RWPE1 (cell line): ENCODE measurements around the gene LGI2.
"Not testable (repeated sequence)": the region's sequence is repeated elsewhere in the genome, so short reads cannot be mapped to it uniquely, and the experiment has no call there.

ENCODE experiments used
- CTCF ChIA-PET: fragments of 350-600 bp; sonication (Branson Sonifier 250); formaldehyde crosslinking; extraction: SDS; loops from one replicate; lab custom pipeline; 2021; lab: Yijun Ruan, JAX
- POLR2A ChIA-PET: fragments of 400-600 bp; formaldehyde crosslinking; extraction: SDS; loops from one replicate; lab custom pipeline; 2020; ENCODE audit warnings: antibody characterized with exemption; ENCODE audit not compliant: low non-redundant PET; lab: Yijun Ruan, JAX
- DNase-seq: peaks from one replicate; pipeline ENCODE4 v3.0.0; 2012; ENCODE audit warnings: low spot score
- H3K27ac ChIP-seq: fragments of 450-650 bp; 2 replicates; pipeline ENCODE4 v1.5.1; 2017
- TF ChIP-seq, protein P1 (sequence below): fragments of 450-650 bp; conservative IDR thresholded peaks from 2 replicates; pipeline ENCODE4 v1.5.1; 2017; ENCODE audit warnings: low read depth, mild to moderate bottlenecking

The LGI2 gene

DNA sequence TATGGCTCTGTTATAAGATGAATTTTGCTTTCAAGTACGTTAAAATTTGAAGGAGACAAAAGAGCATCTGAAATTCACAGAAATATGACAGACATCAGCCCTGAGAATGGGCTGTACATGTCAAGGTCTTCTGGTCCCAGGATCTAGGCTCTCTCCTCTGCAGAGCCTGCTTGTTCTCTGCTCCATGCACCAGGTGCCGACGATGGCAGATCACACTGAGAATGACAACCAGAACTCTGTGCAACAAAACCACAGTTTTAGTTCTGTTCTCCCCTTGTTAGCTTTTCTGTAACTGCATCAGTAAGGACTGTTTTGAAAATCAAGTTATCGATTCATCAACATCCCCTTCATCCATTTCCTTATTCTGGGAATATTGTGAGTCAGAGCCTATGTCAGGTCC is 30.9 kb upstream of the LGI2 start:
- CTCF ChIA-PET = no interaction called here
- POLR2A ChIA-PET = no interaction called here
- H3K27ac ChIP-seq = no peak overlapping the region
- TF ChIP-seq, protein P1, sequence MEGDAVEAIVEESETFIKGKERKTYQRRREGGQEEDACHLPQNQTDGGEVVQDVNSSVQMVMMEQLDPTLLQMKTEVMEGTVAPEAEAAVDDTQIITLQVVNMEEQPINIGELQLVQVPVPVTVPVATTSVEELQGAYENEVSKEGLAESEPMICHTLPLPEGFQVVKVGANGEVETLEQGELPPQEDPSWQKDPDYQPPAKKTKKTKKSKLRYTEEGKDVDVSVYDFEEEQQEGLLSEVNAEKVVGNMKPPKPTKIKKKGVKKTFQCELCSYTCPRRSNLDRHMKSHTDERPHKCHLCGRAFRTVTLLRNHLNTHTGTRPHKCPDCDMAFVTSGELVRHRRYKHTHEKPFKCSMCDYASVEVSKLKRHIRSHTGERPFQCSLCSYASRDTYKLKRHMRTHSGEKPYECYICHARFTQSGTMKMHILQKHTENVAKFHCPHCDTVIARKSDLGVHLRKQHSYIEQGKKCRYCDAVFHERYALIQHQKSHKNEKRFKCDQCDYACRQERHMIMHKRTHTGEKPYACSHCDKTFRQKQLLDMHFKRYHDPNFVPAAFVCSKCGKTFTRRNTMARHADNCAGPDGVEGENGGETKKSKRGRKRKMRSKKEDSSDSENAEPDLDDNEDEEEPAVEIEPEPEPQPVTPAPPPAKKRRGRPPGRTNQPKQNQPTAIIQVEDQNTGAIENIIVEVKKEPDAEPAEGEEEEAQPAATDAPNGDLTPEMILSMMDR = no peak
- no peak for DNase-seq

DNA sequence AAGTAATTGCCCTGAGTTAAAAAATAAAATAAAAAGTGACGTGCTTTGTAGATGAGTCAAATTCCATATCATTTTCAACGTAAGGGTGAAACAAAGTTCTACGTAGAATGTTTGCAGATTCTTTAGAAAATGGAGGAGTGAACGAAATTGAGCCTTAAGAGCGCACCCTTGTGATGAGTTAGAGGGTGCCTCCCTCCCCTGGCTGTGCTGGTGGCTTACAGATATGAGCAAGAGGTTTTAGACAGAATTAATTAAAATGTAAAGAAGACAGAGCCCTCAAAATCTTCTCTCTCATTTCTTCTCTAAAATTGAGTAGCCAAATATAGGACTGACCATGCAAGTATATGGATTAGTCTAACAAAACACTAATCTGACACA is 30.2 kb upstream of the LGI2 start:
- H3K27ac ChIP-seq = no peak overlapping the region
- DNase-seq = no peak
- TF ChIP-seq, protein P1 = no peak
- CTCF ChIA-PET = no interaction called here
- POLR2A ChIA-PET = no interaction called here

DNA sequence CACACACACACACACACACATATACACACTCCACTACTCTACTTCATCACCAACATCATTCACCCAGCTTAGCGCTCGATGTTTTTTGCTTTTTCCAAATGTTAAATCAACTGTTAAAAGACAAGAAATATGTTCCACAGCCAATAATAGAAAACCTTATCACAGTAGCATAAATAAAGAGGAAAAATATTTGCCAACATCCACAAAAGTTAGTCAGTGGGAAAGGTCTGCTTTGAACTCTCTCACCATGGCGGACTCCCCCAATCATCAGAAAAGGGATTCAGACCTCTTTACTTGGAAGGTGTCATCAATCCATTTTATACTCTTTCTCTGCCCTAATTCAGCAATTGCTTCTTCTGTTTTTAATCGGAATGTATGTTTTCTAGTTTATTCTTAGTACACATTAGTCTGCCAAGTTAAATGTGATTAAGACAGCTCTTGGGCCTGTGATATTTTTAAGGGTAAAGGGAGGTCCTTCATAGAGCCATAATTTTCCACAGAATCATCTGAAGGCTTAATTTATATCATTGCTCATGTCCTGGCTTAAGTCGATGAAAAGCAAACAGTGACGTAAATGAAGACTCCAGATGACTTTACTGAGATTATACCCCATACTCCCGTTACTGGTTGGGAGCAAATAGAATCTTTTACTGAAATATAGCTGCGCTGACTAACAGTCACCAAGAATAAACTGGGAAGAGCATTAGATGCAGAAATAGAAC is 29.7 kb upstream of the LGI2 start:
- TF ChIP-seq, protein P1 = no peak
- DNase-seq = no peak
- H3K27ac ChIP-seq = no peak overlapping the region
- ChIA-PET POLR2A (no interaction called here), CTCF (no interaction called here)

DNA sequence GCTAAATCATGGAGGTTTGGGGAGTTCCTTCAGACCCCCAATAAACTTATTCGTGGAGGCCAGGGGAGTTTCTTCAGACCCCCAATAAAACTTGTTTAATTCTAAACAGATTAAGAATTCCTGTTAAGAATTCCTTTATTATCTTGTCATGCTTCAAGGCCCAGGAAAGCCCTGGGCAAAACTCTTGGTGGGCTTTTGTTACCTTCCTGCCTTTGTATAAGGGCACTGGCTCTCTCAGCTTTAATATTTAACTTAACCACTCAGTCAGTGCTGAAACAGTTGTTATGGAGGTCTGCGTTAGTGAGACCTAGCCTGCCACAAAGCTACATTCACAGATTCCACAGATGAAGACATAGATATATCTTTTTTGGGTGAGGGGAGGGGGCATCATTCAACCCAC is 29.0 kb upstream of the LGI2 start:
- ChIA-PET CTCF (no interaction called here), POLR2A (no interaction called here)
- H3K27ac ChIP-seq = no peak overlapping the region
- DNase-seq = no peak
- TF ChIP-seq, protein P1 = no peak

DNA sequence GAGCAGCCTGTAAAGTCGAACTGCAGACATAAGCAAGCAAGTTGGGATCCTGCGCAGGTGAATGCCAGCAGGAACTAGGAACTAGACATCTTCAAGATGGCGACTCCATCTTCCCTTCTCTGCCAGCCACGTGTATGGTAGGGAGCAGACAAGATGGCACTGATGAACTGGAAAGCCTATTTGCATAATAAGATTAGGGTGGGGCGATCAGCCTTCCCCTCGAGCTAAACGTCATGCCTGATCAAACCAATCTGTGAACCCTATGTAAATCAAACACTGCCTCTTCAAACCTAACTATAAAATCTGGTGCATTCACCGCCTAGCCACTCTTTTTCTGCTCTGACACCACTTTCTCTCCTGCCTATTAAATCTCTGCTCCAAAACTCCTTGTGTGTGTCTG is 28.1 kb upstream of the LGI2 start:
- no peak for DNase-seq
- TF ChIP-seq, protein P1 = no peak
- H3K27ac ChIP-seq = no peak overlapping the region
- ChIA-PET CTCF (no interaction called here), POLR2A (no interaction called here)

DNA sequence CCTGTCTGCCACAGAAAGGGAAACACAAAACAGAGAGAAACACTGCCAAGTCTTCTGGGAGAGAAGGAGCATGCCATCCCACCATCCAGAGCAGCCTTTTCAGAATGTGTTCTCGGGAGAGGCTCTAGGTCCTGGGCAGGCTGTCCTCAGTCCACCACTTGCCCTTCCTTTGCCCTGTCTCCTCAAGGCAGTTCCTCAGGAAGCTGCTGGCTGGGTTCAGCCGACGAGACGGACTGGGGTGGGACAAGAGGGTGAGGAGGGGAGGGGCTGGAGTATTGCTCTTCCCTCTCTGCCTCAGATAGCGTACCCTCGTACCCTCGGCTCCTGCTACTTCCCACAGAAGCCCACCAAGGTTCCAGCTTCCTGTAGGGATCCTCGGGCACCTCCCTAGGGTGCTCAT is 26.6 kb upstream of the LGI2 start:
- TF ChIP-seq, protein P1 = no peak
- no peak overlapping the region for H3K27ac ChIP-seq
- CTCF ChIA-PET = no interaction called here
- POLR2A ChIA-PET = no interaction called here
- no peak for DNase-seq

DNA sequence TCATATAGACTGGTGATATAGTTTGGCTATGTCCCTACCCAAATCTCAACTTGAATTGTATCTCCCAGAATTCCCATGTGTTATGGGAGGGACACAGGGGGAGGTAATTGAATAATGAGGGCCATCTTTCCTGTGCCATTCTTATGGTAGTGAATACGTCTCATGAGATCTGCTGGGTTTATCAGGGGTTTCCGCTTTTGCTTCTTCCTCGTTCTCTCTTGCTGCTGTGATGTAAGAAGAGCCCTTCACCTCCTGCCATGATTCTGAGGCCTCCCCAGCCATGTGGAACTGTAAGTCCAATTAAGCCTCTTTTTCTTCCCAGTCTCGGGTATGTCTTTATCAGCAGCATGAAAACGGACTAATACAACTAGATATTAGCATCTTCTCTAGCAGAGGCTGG is 21.3 kb upstream of the LGI2 start:
- CTCF ChIA-PET, H3K27ac ChIP-seq, POLR2A ChIA-PET, DNase-seq: not testable (repeated sequence)
